Effector memory CD4-positive, alpha-beta T cell (primary cell): ENCODE results near the gene CEACAM18.
"Not testable (repeated sequence)": the region's sequence is repeated elsewhere in the genome, so short reads cannot be mapped to it uniquely, and the experiment has no call there.

Experiments
- DNase-seq, 3 donors: peaks; one replicate each; pipeline ENCODE4 v3.0.0-alpha.2; 2020
- H3K27ac ChIP-seq: 2 replicates; pipeline ENCODE4 v1.7.0; 2013; ENCODE audit warnings: mild to moderate bottlenecking, low read length, moderate library complexity; ENCODE audit not compliant: insufficient read depth, poor library complexity, severe bottlenecking
- H3K27me3 ChIP-seq: replicated peaks from 2 replicates; pipeline ENCODE4 v1.7.0; 2013; ENCODE audit warnings: mild to moderate bottlenecking, low read length; ENCODE audit not compliant: insufficient read depth, control insufficient read depth, poor library complexity, severe bottlenecking
- H3K36me3 ChIP-seq: 2 replicates; pipeline ENCODE4 v1.7.0; 2013; ENCODE audit warnings: mild to moderate bottlenecking, low read length, moderate library complexity; ENCODE audit not compliant: control insufficient read depth, insufficient read depth
- H3K4me1 ChIP-seq: 2 replicates; pipeline ENCODE4 v1.7.0; 2013; ENCODE audit warnings: low read length, mild to moderate bottlenecking; ENCODE audit not compliant: control insufficient read depth, insufficient read depth, poor library complexity, severe bottlenecking
- H3K4me3 ChIP-seq: 2 replicates; pipeline ENCODE4 v1.7.0; 2013; ENCODE audit warnings: low read length, low read depth, mild to moderate bottlenecking; ENCODE audit not compliant: insufficient read depth, poor library complexity, severe bottlenecking
- H3K9me3 ChIP-seq: 2 replicates; pipeline ENCODE4 v1.7.0; 2013; ENCODE audit warnings: mild to moderate bottlenecking, low read length, moderate library complexity; ENCODE audit not compliant: control insufficient read depth

Gene CEACAM18

DNA sequence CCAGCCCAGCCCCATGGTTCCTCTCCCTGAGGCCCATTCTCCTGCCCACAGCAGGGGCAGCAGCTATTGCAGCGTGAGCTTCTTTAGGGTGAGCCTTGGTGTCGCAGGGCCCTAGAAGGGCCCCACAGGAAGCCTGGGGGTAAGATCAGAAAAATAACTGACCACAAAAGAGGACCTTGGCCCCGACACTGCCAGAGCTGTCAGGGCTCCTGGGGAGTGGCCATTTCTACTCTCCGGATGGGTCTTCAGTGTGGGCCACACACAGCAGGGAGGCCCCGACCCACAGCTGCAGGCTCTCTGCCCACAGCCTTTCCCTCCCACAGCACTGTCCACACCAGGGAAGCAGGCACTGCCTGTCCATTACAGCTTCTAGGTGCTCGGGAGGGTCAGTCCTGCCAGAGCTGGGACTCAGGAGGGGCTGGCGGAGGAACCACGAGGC lies 16.6 kb upstream of the CEACAM18 start:
- Histone ChIP-seq H3K27me3 (peaks cover 10% of the 10 kb centered on the region), H3K4me1 (no peaks in the 10 kb centered on the region)

DNA sequence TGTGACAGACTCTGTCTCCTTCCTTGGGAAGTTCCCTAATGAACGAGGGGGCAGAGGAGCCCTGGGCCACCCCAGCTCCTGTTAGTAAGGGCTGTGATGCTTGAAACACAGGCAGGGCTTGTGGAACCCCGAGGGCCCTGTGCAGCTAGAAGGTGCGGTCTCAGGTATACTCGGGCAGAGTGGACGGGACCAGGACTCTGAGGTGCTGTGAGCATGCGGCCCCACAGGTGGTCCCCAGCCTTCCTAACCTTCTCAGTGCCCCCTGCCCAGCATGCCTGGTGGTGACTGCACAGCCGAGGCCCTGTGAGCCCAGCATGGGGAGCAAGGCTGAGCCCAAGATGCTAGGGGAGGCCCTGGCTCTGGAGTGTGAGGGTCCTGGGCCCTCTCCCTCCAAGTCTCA lies 16.1 kb upstream of the CEACAM18 start:
- no peak for DNase-seq
- H3K27ac ChIP-seq, result no peak overlapping the region
- H3K4me3 ChIP-seq, result no peak overlapping the region
- H3K36me3 ChIP-seq, result no peaks in the 10 kb centered on the region
- no peaks in the 10 kb centered on the region for H3K9me3 ChIP-seq
- peaks cover 10% of the 10 kb centered on the region for H3K27me3 ChIP-seq
- no peaks in the 10 kb centered on the region for H3K4me1 ChIP-seq

More for the DNA sequence above, 16.6 kb upstream of the CEACAM18 start:
- no peaks in the 10 kb centered on the region for H3K9me3 ChIP-seq
- no peak for DNase-seq
- no peaks in the 10 kb centered on the region for H3K36me3 ChIP-seq
- no peak overlapping the region for H3K4me3 ChIP-seq
- no peak overlapping the region for H3K27ac ChIP-seq

DNA sequence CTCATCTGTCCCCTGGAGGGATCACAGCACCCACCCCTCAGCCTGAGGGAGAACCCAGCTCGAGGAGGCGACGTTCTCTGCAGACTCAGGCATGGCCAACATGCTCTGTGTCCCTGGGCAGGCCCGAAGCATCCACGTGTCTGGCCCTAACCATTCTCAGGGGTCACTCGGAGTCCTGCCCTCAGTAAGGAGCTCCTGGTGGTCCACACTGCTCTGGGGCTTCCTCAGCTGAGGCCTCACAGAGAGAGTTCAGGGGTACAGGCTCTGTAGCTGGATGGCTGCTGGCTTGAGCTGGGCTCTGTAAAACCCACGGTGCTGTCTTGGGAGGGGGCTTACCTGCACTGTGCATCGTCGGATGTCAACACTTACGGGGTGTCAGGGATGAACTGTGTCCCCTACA lies 15.7 kb upstream of the CEACAM18 start:
- H3K36me3 ChIP-seq, result no peaks in the 10 kb centered on the region
- DNase-seq, result no peak
- H3K27me3 ChIP-seq, result peaks cover 10% of the 10 kb centered on the region
- H3K9me3 ChIP-seq, result no peaks in the 10 kb centered on the region
- H3K27ac ChIP-seq, result no peak overlapping the region
- no peak overlapping the region for H3K4me3 ChIP-seq
- H3K4me1 ChIP-seq, result no peaks in the 10 kb centered on the region

DNA sequence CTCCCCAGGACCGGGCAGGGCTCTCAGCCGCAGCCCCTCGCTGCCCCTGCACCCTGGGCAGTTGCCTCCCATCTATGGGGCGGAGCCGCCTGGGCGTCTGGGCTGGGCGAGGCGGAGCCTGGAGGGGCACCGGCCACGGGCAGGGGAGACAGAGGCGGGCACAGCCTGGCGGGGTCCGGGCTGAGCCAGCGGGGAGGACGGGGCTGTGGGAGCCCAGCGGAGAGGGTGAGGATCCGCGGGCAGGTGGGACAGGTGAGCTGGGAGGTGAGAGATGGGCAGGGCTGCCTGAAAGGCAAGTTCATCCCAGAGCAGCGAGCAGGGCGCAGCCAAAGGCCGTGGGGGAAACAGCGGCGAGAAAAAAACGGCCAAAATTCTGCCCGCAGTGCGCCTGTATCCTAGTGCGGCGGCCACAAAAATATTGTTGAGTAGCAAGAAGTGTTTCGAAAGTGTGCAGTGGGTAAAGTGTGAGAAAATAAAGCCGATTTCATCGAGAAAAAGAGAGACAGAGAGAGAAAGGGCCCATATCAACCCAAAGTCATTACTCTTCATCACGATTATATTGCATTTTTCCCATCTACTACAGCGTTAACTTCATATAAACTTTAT lies 14.3 kb upstream of the CEACAM18 start:
- H3K9me3 ChIP-seq, H3K4me1 ChIP-seq, H3K27ac ChIP-seq, H3K4me3 ChIP-seq, H3K36me3 ChIP-seq, H3K27me3 ChIP-seq, DNase-seq: not testable (repeated sequence)

DNA sequence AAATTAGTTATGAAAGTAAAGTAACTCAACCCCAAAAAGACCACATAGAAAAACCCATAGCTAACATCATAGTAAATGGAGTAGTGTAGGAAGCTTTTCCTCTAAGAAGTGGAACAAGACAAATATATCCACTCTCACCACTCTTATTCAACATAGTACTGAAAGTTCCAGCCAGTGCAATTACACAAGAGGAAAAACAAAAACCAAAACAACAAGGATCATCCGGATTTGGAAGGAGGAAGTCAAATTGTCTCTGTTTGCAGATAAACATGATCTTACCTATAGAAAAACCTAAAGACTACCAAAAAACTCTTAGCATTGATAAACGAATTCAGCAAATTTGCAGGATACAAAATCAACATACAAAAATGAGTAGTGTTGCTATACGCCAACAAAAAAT lies 11.6 kb upstream of the CEACAM18 start:
- Histone ChIP-seq H3K27me3 (peaks cover 10% of the 10 kb centered on the region), H3K27ac (no peak overlapping the region), H3K9me3 (no peaks in the 10 kb centered on the region), H3K36me3 (no peaks in the 10 kb centered on the region), H3K4me3 (no peak overlapping the region), H3K4me1 (no peaks in the 10 kb centered on the region)
- DNase-seq, result no peak

DNA sequence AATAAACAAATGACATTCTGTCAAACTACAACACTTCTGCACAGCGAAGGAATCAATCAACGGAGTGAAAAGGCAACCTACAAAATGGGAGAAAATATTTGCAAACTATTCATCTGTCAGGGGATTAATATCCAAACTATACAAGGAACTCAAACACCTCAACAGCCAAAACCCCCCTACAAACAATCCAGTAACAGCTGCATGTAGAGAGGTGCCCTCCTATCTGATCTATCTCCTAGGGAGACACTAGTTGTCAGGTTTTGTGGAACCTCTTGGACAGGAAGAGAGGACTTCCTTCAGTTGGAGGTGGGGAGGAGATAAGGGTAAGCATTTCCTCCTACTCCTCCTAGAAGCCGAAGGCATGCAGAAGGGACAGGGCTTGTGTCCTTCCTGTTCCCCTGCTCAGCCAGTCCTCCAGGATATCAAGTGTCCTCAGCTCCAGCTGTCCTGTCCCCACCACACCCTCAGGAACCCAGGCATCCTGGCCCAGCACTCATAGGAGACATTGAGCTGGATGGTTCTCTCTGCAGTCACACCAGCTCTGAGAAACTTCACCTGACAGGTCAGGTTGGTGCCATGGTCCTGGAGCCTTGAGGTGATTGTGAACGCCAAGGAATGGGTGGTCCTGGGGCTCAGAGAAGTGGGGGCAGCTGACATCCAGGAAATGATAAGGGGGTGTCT lies 10.3 kb upstream of the CEACAM18 start:
- Histone ChIP-seq H3K36me3 (no peaks in the 10 kb centered on the region), H3K4me3 (no peak overlapping the region), H3K9me3 (no peaks in the 10 kb centered on the region), H3K27me3 (no peaks in the 10 kb centered on the region), H3K4me1 (no peaks in the 10 kb centered on the region), H3K27ac (no peak overlapping the region)
- DNase-seq, result no peak

DNA sequence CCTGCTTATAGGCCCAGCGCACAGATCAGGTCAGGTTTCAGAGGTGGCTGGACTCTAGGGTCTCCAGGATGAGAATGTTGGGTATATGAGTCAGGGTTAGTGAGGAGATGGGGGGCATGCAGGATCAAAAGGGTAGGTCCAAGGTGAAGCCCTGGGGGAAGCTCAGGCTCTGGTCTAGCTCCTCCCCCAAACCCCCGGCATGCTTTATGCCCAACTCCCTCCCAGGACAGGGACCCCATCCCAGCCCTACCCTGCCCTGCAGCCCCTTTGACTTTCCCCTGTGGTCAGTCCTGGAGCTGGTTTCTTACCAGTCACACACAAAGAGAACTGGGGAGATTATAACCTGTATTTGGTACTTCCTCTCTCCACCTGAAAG lies 9.8 kb upstream of the CEACAM18 start:
- DNase-seq, result no peak
- no peaks in the 10 kb centered on the region for H3K27me3 ChIP-seq
- H3K36me3 ChIP-seq, result no peaks in the 10 kb centered on the region
- no peaks in the 10 kb centered on the region for H3K9me3 ChIP-seq
- no peak overlapping the region for H3K4me3 ChIP-seq
- H3K4me1 ChIP-seq, result no peaks in the 10 kb centered on the region
- H3K27ac ChIP-seq, result no peak overlapping the region

DNA sequence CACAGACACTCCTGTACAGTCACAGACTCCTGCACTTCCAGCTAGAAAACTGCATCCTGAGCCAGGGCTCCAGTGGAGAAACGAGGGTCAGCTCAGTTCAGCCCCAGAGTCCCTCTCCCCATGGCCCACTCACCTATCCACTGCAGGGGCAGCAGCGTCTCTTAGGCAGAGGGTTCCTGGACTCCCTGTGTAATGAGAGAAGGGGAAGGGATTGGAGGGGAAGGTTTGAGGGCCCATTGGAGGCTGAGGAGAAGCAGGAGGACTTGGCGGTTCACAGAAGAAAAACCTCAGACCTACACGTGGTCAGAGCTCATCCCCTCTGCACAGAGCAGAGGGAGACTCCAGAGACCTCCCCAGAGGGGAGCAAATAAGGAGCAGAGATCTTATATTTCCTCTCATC lies 9.2 kb upstream of the CEACAM18 start:
- no peaks in the 10 kb centered on the region for H3K4me1 ChIP-seq
- H3K27ac ChIP-seq, result no peak overlapping the region
- DNase-seq, result no peak
- H3K27me3 ChIP-seq, result no peaks in the 10 kb centered on the region
- no peaks in the 10 kb centered on the region for H3K9me3 ChIP-seq
- H3K4me3 ChIP-seq, result no peak overlapping the region
- H3K36me3 ChIP-seq, result no peaks in the 10 kb centered on the region

DNA sequence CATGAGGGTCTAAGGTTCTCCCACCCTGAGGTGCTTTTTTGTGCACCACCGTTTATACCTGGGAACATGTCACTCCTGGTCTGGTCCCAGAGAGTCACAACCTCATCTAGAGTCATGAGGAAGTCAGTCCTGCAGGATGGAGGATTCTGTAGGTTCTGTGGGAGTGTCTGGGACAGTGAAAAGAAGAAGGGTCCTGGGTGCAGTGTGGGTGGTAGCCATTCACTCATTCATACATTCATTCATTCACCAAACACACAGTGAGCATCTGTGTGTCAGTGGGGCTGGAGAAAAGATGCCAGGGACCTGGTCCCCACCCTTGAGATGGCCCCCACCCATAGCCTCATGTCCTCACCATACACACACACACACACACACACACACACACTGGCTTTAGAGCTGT lies 8.7 kb upstream of the CEACAM18 start:
- H3K4me1 ChIP-seq, result no peaks in the 10 kb centered on the region
- no peak overlapping the region for H3K4me3 ChIP-seq
- H3K9me3 ChIP-seq, result no peaks in the 10 kb centered on the region
- H3K27ac ChIP-seq, result no peak overlapping the region
- H3K36me3 ChIP-seq, result no peaks in the 10 kb centered on the region
- no peak for DNase-seq
- H3K27me3 ChIP-seq, result no peaks in the 10 kb centered on the region

DNA sequence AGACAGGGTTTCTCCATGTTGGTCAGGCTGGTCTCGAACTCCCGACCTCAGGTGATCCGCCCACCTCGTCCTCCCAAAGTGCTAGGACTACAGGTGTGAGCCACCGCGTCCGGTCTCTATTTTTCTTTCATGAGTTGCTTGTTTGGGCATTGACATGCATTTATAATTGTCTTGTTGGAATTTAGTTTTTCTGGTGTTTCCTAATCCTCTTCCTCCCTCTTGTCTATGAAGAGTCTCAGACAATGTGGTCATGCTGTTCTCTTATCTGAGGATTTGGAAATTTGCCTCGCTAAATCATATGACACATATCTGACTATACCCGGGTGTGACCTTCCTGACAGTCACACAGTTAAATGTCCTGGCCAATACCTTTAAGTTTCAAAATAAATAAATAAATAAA lies 7.4 kb upstream of the CEACAM18 start:
- no peaks in the 10 kb centered on the region for H3K36me3 ChIP-seq
- H3K4me3 ChIP-seq, result no peak overlapping the region
- H3K4me1 ChIP-seq, result no peaks in the 10 kb centered on the region
- H3K27me3 ChIP-seq, result no peaks in the 10 kb centered on the region
- no peak overlapping the region for H3K27ac ChIP-seq
- no peaks in the 10 kb centered on the region for H3K9me3 ChIP-seq
- DNase-seq, result no peak
